K562 (cell line): ENCODE results near the gene WASL. TPM values are rescaled to one million over a fixed set of nuclear protein-coding genes. Genes with fewer than 3 reads are reported as not detected.
A peak's percentile ranks its signal among the peaks of the same experiment; 100 is the strongest.

ENCODE experiments used
- CBX3 ChIP-seq, 2 experiments: IDR thresholded peaks; 1 replicate in 1 of 2; 2 replicates in 1 of 2; pipeline ENCODE4 v1.6.1; 2012; ENCODE audit warnings: inconsistent platforms in 2 of 2, low read length in 2 of 2, borderline replicate concordance in 1 of 2, control low read depth in 1 of 2
- CC2D1A ChIP-seq: fragments of 450-650 bp; IDR thresholded peaks from 2 replicates; pipeline ENCODE4 v1.6.1; 2017; ENCODE audit warnings: mild to moderate bottlenecking
- E2F5 ChIP-seq: sonication (generic); formaldehyde crosslinking; IDR thresholded peaks from 2 replicates; pipeline ENCODE4 v1.8.0; 2022; ENCODE audit warnings: mild to moderate bottlenecking, missing genetic modification reagents
- ESRRA ChIP-seq: fragments of 450-650 bp; IDR thresholded peaks from 2 replicates; pipeline ENCODE4 v1.6.1; 2014; ENCODE audit warnings: low read depth, mild to moderate bottlenecking, moderate library complexity, borderline replicate concordance
- ETV5 ChIP-seq: sonication (generic); formaldehyde crosslinking; IDR thresholded peaks from 2 replicates; pipeline ENCODE4 v1.4.0; 2020; ENCODE audit warnings: low read depth, mild to moderate bottlenecking, missing genetic modification reagents
- GATAD2B ChIP-seq: fragments of 450-650 bp; IDR thresholded peaks from 2 replicates; pipeline ENCODE4 v1.6.1; 2017; ENCODE audit warnings: mild to moderate bottlenecking, borderline replicate concordance
- HSF4 ChIP-seq: fragments of 250-450 bp; sonication (Bioruptor Pico); IDR thresholded peaks from 2 replicates; pipeline ENCODE4 v2.1.2; 2022; ENCODE audit warnings: mild to moderate bottlenecking, moderate library complexity, borderline replicate concordance
- KHSRP ChIP-seq: fragments of 450-650 bp; IDR thresholded peaks from 2 replicates; pipeline ENCODE4 v1.6.1; 2017
- KLF16 ChIP-seq: IDR thresholded peaks from 2 replicates; pipeline ENCODE4 v1.6.1; 2016; ENCODE audit warnings: antibody characterized with exemption
- MBD2 ChIP-seq: sonication (generic); IDR thresholded peaks from 2 replicates; pipeline ENCODE4 v1.6.1; 2016; ENCODE audit warnings: low read depth, borderline replicate concordance
- MLLT1 ChIP-seq, 2 experiments: fragments of 450-650 bp; IDR thresholded peaks; 2 replicates each; pipeline ENCODE4 v1.6.1; 2016
- NCOA1 ChIP-seq: fragments of 450-650 bp; IDR thresholded peaks from 2 replicates; pipeline ENCODE4 v1.6.1; 2016; ENCODE audit warnings: low read depth
- NCOA6 ChIP-seq: fragments of 450-650 bp; IDR thresholded peaks from 2 replicates; pipeline ENCODE4 v1.6.1; 2017; ENCODE audit warnings: mild to moderate bottlenecking
- RFX1 ChIP-seq: fragments of 450-650 bp; IDR thresholded peaks from 2 replicates; pipeline ENCODE4 v1.6.1; 2016; ENCODE audit warnings: mild to moderate bottlenecking, moderate library complexity
- SLC30A9 ChIP-seq: fragments of 250-450 bp; sonication (Bioruptor Pico); IDR thresholded peaks from 2 replicates; pipeline ENCODE4 v1.8.0; 2022; ENCODE audit warnings: mild to moderate bottlenecking, moderate library complexity
- SP2 ChIP-seq: IDR thresholded peaks from 2 replicates; pipeline ENCODE4 v1.6.1; 2011; ENCODE audit warnings: mild to moderate bottlenecking, low read depth, low read length, moderate library complexity; ENCODE audit not compliant: poor library complexity, severe bottlenecking; ENCODE audit errors: extremely low read depth
- TRIM25 ChIP-seq: fragments of 450-650 bp; IDR thresholded peaks from 2 replicates; pipeline ENCODE4 v1.7.0; 2016; ENCODE audit warnings: borderline replicate concordance
- ZBTB5 ChIP-seq: fragments of 450-650 bp; IDR thresholded peaks from 2 replicates; pipeline ENCODE4 v1.6.1; 2017; ENCODE audit warnings: antibody characterized with exemption
- ZNF239 ChIP-seq: fragments of 250-450 bp; sonication (Bioruptor Pico); IDR thresholded peaks from 2 replicates; pipeline ENCODE4 v1.4.0; 2020; ENCODE audit warnings: mild to moderate bottlenecking
- ZNF354B ChIP-seq: fragments of 250-450 bp; sonication (Bioruptor Pico); IDR thresholded peaks from 2 replicates; pipeline ENCODE4 v1.4.0; 2020
- ZNF41 ChIP-seq: fragments of 250-450 bp; sonication (Bioruptor Pico); conservative IDR thresholded peaks from 2 replicates; pipeline ENCODE4 v1.4.0; 2020; ENCODE audit warnings: mild to moderate bottlenecking
- ZNF551 ChIP-seq: fragments of 250-450 bp; sonication (Bioruptor Pico); IDR thresholded peaks from 2 replicates; pipeline ENCODE4 v1.5.0; 2021; ENCODE audit warnings: mild to moderate bottlenecking, moderate library complexity
- ZNF57 ChIP-seq: fragments of 450-650 bp; formaldehyde crosslinking; IDR thresholded peaks from 2 replicates; pipeline ENCODE4 v1.4.0; 2020; ENCODE audit warnings: mild to moderate bottlenecking, moderate library complexity
- ZNF668 ChIP-seq: fragments of 250-450 bp; sonication (Bioruptor Pico); IDR thresholded peaks from 2 replicates; pipeline ENCODE4 v1.8.0; 2022; ENCODE audit warnings: mild to moderate bottlenecking, inconsistent platforms
- polyA plus RNA-seq, 8 experiments: library from polyadenylated mRNA; depleted of rRNA in 4 of 8; stranded (reverse) in 5 of 8; unstranded in 3 of 8; fragments of >200 nt; fragmentation: Nextera tagmentation in 2 of 8; fragmentation: Illumina TruSeq in 1 of 8; extraction: Ambion mirVana in 2 of 8; extraction: Trizol in 1 of 8; gene quantifications; 2 replicates each; pipeline versions ENCODE4 v1.2.1 to v1.2.3, GENCODE V29; 2011 to 2014; ENCODE audit warnings: inconsistent platforms in 1 of 8, missing spikeins in 1 of 8
- total RNA-seq, 7 experiments: library from RNA; depleted of rRNA in 6 of 7; stranded (reverse); fragments of >200 nt in 6 of 7; fragmentation: Illumina TruSeq in 2 of 7; extraction: Trizol in 2 of 7; gene quantifications; 2 replicates each; pipeline versions ENCODE4 v1.2.1 to v1.2.3, GENCODE V29; 2011 to 2021; ENCODE audit warnings: low replicate concordance in 1 of 7

The WASL gene
- total and polyA plus RNA-seq, 9 of the 15 experiments (the other 6 are each of a cell fraction or from before 2014, with no cell fraction given) = 3.2 to 13.9 (median 8.3) TPM

- no peak for TF ChIP-seq HSF4 (CRISPR knock-in tag)
- no peak for TF ChIP-seq KHSRP
- no peak; the same call in 1 of the 2 replicates for TF ChIP-seq NCOA1
- TF ChIP-seq ZBTB5 = peak; percentile 89
- no peak for TF ChIP-seq NCOA6
- peak; percentile 92; the same call in 1 of the 2 replicates for TF ChIP-seq MBD2
- TF ChIP-seq SP2 = no peak
- peak; percentile 87; the same call in 1 of the 2 replicates for TF ChIP-seq ESRRA
- TF ChIP-seq ZNF239 = no peak
- no peak for TF ChIP-seq KLF16
- no peak for TF ChIP-seq TRIM25
- no peak for TF ChIP-seq SLC30A9 (CRISPR knock-in tag)
- TF ChIP-seq E2F5 (CRISPR knock-in tag) = peak; percentile 23; the same call in 1 of the 2 replicates
- no peak for TF ChIP-seq ZNF41 (CRISPR knock-in tag)
- peak; percentile 70; the same call in 1 of the 2 replicates for TF ChIP-seq ZNF57 (CRISPR knock-in tag)
- 0 out of 2 replicates have a peak, but pooled peaks have one; percentile 41 for TF ChIP-seq ZNF668 (CRISPR knock-in tag)
- TF ChIP-seq ZNF551 = no peak
- peak in 1 of 2 experiments; percentile 84; a peak in 1 of 3 replicates for TF ChIP-seq CBX3 (IDR thresholded peaks at IDR 0.05; ENCODE audit: borderline replicate concordance in 1 of 2, low read length in 2 of 2)
- peak; percentile 91 for TF ChIP-seq CC2D1A
- peak; percentile 92 to 95 for TF ChIP-seq MLLT1 (IDR thresholded peaks at IDR 0.05)
- TF ChIP-seq ETV5 = peak; percentile 99
- TF ChIP-seq RFX1 = no peak
- peak; percentile 97 for TF ChIP-seq GATAD2B
- no peak for TF ChIP-seq ZNF354B
These were observed at the start of gene WASL (continued) for GRCh38 chr7:123748734-123749536.
